Upper lobe of left lung (tissue), 4 donors: Measurements from ENCODE around the gene SPTLC3.

Experiments
- EP300 ChIP-seq, 4 donors: sonication (generic); formaldehyde crosslinking; IDR thresholded peaks; one replicate each; pipeline ENCODE4 v1.5.1; 2017; ENCODE audit warnings: antibody characterized with exemption in 4 of 4, control low read depth in 2 of 4
- POLR2A ChIP-seq, 4 donors: fragments of 450-650 bp; IDR thresholded peaks; one replicate each; pipeline ENCODE4 v1.5.1; 2016 to 2017; ENCODE audit warnings: antibody characterized with exemption in 4 of 4, mild to moderate bottlenecking in 2 of 4
- TF ChIP-seq, protein P1 (sequence below), 6 experiments: fragments of 450-650 bp in 4 of 6; fragments of 200-600 bp in 2 of 6; sonication (generic) in 2 of 6; IDR thresholded peaks; one replicate each; pipeline ENCODE4 v1.5.1; 2016 to 2019; ENCODE audit warnings: antibody characterized with exemption in 6 of 6

DNA sequence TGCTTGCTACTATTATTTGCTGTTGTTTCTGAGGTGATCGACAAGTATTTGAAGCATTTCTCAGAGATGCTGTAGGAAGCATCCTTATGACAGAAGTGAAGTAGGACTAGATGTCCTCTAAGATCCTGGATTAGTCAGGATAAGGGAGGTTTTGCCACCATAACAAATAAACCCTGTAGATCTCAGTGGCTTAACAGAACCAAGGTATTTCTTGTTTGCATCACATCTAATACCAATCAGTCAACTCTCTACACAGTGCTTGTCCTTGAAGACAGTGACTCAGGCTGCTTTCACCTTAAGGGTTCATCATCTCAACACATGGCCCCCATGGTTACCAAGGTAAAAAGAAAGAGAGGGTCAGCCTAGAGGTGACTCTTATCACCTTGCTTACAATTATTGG, 119.4 kb downstream of the SPTLC3 start:
- no peak for TF ChIP-seq POLR2A (IDR thresholded peaks at IDR 0.05)
- no peak for TF ChIP-seq EP300 (IDR thresholded peaks at IDR 0.05)
- TF ChIP-seq, protein P1, sequence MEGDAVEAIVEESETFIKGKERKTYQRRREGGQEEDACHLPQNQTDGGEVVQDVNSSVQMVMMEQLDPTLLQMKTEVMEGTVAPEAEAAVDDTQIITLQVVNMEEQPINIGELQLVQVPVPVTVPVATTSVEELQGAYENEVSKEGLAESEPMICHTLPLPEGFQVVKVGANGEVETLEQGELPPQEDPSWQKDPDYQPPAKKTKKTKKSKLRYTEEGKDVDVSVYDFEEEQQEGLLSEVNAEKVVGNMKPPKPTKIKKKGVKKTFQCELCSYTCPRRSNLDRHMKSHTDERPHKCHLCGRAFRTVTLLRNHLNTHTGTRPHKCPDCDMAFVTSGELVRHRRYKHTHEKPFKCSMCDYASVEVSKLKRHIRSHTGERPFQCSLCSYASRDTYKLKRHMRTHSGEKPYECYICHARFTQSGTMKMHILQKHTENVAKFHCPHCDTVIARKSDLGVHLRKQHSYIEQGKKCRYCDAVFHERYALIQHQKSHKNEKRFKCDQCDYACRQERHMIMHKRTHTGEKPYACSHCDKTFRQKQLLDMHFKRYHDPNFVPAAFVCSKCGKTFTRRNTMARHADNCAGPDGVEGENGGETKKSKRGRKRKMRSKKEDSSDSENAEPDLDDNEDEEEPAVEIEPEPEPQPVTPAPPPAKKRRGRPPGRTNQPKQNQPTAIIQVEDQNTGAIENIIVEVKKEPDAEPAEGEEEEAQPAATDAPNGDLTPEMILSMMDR (IDR thresholded peaks at IDR 0.05) = no peak
